SK-N-MC (cell line): Measurements from ENCODE around the gene SNAI1.
"Not testable (repeated sequence)": the region's sequence is repeated elsewhere in the genome, so short reads cannot be mapped to it uniquely, and the experiment has no call there.

ENCODE experiments used
- DNase-seq: peaks from one replicate; pipeline ENCODE4 v3.0.0-alpha.2; 2011; ENCODE audit warnings: low read depth, low spot score
- H3K27ac ChIP-seq: fragments of 200-600 bp; sonication (generic); 2 replicates; pipeline ENCODE4 v1.5.1; 2016; ENCODE audit warnings: mixed run types
- H3K36me3 ChIP-seq: fragments of 200-600 bp; sonication (generic); 2 replicates; pipeline ENCODE4 v1.6.1; 2017; ENCODE audit warnings: antibody characterized with exemption, low read length, mixed read lengths; ENCODE audit not compliant: insufficient read depth
- H3K4me3 ChIP-seq: fragments of 200-600 bp; sonication (generic); 2 replicates; pipeline ENCODE4 v1.5.1; 2016
- H3K9ac ChIP-seq: fragments of 200-600 bp; sonication (generic); 2 replicates; pipeline ENCODE4 v1.8.0; 2017; ENCODE audit warnings: mixed run types, mixed read lengths; ENCODE audit not compliant: insufficient read length
- H3K9me3 ChIP-seq: fragments of 200-600 bp; sonication (generic); 2 replicates; pipeline ENCODE4 v1.6.1; 2017; ENCODE audit warnings: low read depth, mild to moderate bottlenecking, antibody characterized with exemption, low read length, moderate library complexity, mixed read lengths
- EZH2 ChIP-seq: fragments of 200-600 bp; sonication (generic); IDR thresholded peaks from one replicate; pipeline ENCODE4 v1.6.1; 2017; ENCODE audit warnings: antibody characterized with exemption
- FOXP2 ChIP-seq: optimal IDR thresholded peaks from 2 replicates; pipeline ENCODE3; 2011; ENCODE audit warnings: mild to moderate bottlenecking, moderate library complexity; ENCODE audit not compliant: insufficient read depth; ENCODE audit errors: extremely low read length, control extremely low read depth
- POLR2AphosphoS5 ChIP-seq: IDR thresholded peaks from 2 replicates; pipeline ENCODE4 v1.6.1; 2012; ENCODE audit warnings: mild to moderate bottlenecking, low read depth, low read length, borderline replicate concordance

SNAI1 gene

GRCh38 chr20:49945306-49945700 lies 37.5 kb upstream of the SNAI1 start:
- Histone ChIP-seq H3K9me3 (no peaks in the 10 kb centered on the region), H3K36me3 (peaks cover 83% of the 10 kb centered on the region), H3K9ac (no peak overlapping the region), H3K4me3 (no peak overlapping the region), H3K27ac (no peak overlapping the region)
- TF ChIP-seq FOXP2 (no peak), EZH2 (no peak), POLR2AphosphoS5 (no peak)
- DNase-seq: no peak

- TF ChIP-seq FOXP2: no peak
- no peak for TF ChIP-seq POLR2AphosphoS5
- TF ChIP-seq EZH2: no peak
- H3K36me3 ChIP-seq: peaks cover 88% of the 10 kb centered on the region
- no peak overlapping the region for H3K27ac ChIP-seq
- no peak for DNase-seq
- H3K9ac ChIP-seq: no peak overlapping the region
- no peaks in the 10 kb centered on the region for H3K9me3 ChIP-seq
- H3K4me3 ChIP-seq: no peak overlapping the region
These were observed 36.9 kb upstream of the SNAI1 start for GRCh38 chr20:49945701-49946477.

GRCh38 chr20:49948178-49948577 lies 34.6 kb upstream of the SNAI1 start:
- no peak overlapping the region for H3K4me3 ChIP-seq
- H3K9ac ChIP-seq: no peak overlapping the region
- no peaks in the 10 kb centered on the region for H3K9me3 ChIP-seq
- no peak for DNase-seq
- TF ChIP-seq POLR2AphosphoS5: no peak
- TF ChIP-seq EZH2: no peak
- TF ChIP-seq FOXP2: no peak
- H3K36me3 ChIP-seq: peaks cover 89% of the 10 kb centered on the region
- no peak overlapping the region for H3K27ac ChIP-seq

GRCh38 chr20:49948809-49949507 lies 33.8 kb upstream of the SNAI1 start:
- TF ChIP-seq POLR2AphosphoS5: no peak
- no peak for TF ChIP-seq FOXP2
- no peak for TF ChIP-seq EZH2
- Histone ChIP-seq H3K9ac (no peak overlapping the region), H3K4me3 (no peak overlapping the region), H3K9me3 (no peaks in the 10 kb centered on the region), H3K27ac (no peak overlapping the region), H3K36me3 (peaks cover 93% of the 10 kb centered on the region)
- no peak for DNase-seq

GRCh38 chr20:49951151-49951550 lies 31.6 kb upstream of the SNAI1 start:
- H3K36me3 ChIP-seq: peaks cover 80% of the 10 kb centered on the region

GRCh38 chr20:49955167-49955566 lies 27.6 kb upstream of the SNAI1 start:
- Histone ChIP-seq H3K36me3 (peaks cover 53% of the 10 kb centered on the region), H3K9me3 (no peaks in the 10 kb centered on the region), H3K27ac (no peak overlapping the region), H3K9ac (no peak overlapping the region), H3K4me3 (no peak overlapping the region)
- no peak for DNase-seq
- no peak for TF ChIP-seq FOXP2
- no peak for TF ChIP-seq POLR2AphosphoS5
- TF ChIP-seq EZH2: no peak

More at GRCh38 chr20:49951151-49951550, 31.6 kb upstream of the SNAI1 start:
- Histone ChIP-seq H3K9me3 (no peaks in the 10 kb centered on the region), H3K4me3 (no peak overlapping the region), H3K9ac (no peak overlapping the region), H3K27ac (no peak overlapping the region)
- TF ChIP-seq EZH2: no peak
- TF ChIP-seq POLR2AphosphoS5: no peak
- TF ChIP-seq FOXP2: no peak
- DNase-seq: no peak

GRCh38 chr20:49955830-49956396 lies 26.9 kb upstream of the SNAI1 start:
- H3K27ac ChIP-seq, H3K9me3 ChIP-seq, H3K4me3 ChIP-seq, H3K9ac ChIP-seq, DNase-seq: not testable (repeated sequence)
- H3K36me3 ChIP-seq: peaks cover 46% of the 10 kb centered on the region

GRCh38 chr20:49956689-49957088 lies 26.1 kb upstream of the SNAI1 start:
- H3K9me3 ChIP-seq: no peaks in the 10 kb centered on the region
- H3K4me3 ChIP-seq: no peak overlapping the region
- H3K36me3 ChIP-seq: peaks cover 40% of the 10 kb centered on the region
- no peak for DNase-seq
- H3K27ac ChIP-seq: no peak overlapping the region
- no peak overlapping the region for H3K9ac ChIP-seq
- TF ChIP-seq POLR2AphosphoS5 (no peak), FOXP2 (no peak), EZH2 (no peak)

GRCh38 chr20:49957089-49957938 lies 25.5 kb upstream of the SNAI1 start:
- H3K36me3 ChIP-seq: peaks cover 34% of the 10 kb centered on the region
- H3K9me3 ChIP-seq, H3K9ac ChIP-seq, DNase-seq, H3K4me3 ChIP-seq, H3K27ac ChIP-seq: not testable (repeated sequence)
